Measurements from ENCODE around the gene GNAQ. TPM values are rescaled to one million over a fixed set of nuclear protein-coding genes. Genes with fewer than 3 reads are reported as not detected.

GNAQ gene
- 19.0 and 20.6 TPM in 2 replicates for total RNA-seq

DNA sequence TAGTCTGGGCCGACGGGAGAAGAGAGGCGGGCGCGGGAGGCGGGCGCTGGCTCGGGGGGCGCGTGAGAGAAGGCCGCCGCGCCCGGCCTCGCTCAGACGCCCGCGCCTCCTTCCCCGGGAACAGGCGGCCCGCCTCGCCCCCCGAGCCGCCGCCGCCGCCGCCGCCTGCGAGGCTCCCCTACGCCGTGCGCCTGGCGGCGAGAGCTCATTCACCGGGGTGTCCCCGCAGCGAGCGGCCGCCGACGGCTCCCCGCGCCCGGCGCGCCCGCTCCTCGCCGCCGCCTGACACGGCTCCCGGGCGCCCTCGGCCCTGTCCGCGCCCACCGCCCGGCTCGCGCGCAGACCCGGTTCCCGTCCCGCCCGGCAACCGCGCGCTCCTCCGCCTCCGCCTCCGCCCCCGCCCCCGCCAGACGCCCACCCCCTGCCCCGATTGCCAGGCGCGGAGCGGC, at the start of gene GNAQ:
Gene GNAQ, minus strand, starts transcription at position 368 of the 449 bp plus-strand sequence. CDS start 576 bp downstream, outside the sequence.
- no peak for TF ChIP-seq CTCF (conservative IDR thresholded peaks at IDR 0.05; ENCODE audit: low read depth, low read length)

DNA sequence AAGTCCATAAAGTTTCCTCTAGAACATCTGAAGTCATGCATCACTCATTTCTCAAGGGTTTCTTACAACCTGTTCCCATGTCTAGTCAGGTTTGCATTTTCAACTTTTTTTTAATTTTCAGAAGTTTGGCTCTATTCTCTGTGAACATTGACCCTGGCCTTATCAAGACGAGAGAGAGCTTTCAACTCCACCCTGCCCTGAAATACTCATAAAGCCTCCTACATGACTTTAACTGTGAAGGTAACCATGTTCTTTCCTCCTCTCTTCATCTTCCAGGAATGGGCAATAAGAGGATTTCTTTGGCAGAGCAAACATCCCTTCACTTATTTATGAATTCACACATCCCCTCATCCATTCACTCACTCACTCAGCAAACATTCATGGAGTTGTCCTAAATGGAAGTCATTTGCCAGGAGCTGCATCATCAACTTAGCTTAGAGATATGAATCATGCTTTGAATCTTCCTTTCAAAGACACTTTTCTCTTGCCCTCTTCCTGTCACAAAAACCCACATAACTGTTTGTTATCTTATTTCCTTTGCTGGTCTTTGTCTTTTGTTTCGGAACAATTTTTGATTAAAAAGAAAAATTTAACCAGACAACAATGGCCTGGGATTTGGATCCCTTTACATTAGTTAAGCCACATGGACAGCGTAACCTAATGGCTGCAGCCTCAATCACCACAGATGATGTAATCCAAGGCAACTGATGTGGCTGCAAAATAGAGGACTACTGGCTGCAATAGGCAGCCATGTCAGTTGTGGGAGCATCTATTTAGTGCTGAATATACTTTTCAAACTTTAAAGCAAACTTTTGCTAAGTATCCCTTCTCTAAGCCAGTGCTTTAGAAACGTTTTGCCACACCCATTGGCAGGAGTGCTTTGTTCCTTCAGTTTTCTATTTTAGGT, 43.0 kb upstream of the GNAQ start:
- DNase-seq (ENCODE audit: low read depth) = no peak
- no peak for TF ChIP-seq CTCF (conservative IDR thresholded peaks at IDR 0.05; ENCODE audit: low read depth, low read length)

More for the DNA sequence above, at the start of gene GNAQ:
- peak within 1 kb of the TSS; percentile 85 for H3K4me3 ChIP-seq (ENCODE audit: low read depth, low read length)
- DNase-seq (ENCODE audit: low read depth) = no peak

GRCh38 chr9:78073722-78074121, 42.1 kb upstream of the GNAQ start:
- TF ChIP-seq CTCF (conservative IDR thresholded peaks at IDR 0.05; ENCODE audit: low read depth, low read length) = no peak
- no peak for DNase-seq (ENCODE audit: low read depth)
- H3K4me3 ChIP-seq (ENCODE audit: low read depth, low read length) = no peak overlapping the region

More for the DNA sequence above, 43.0 kb upstream of the GNAQ start:
- H3K4me3 ChIP-seq (ENCODE audit: low read depth, low read length) = no peak overlapping the region

DNA sequence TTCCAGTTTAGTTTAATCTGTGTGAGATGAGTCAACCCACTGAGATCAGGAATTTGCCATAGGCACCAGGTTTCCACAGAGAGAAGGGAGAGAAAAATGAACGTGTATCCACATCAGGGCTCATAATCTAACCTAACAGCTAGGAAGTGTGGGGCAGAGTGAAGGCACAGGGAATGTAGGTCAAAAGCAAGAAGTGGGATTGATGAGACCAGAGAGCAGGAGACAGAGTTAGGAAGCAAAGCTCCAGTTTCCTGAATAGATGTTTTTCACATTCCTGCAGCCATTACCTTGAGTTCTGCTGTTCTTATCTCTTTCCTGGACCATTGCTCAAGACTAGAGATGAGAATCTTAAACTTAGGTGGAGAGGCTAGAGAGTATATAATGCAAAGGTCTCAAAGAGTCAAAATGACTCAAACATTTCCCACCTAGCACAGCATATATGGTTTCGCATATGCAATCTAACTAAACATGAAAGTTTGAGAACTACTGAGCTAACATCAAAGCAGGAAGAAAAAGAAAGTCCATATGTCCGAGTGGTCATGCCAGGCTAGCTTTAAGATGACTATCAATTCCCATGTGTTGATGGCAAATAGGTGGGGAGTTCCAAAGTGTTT, 41.1 kb upstream of the GNAQ start:
- TF ChIP-seq CTCF (conservative IDR thresholded peaks at IDR 0.05; ENCODE audit: low read depth, low read length) = no peak

DNA sequence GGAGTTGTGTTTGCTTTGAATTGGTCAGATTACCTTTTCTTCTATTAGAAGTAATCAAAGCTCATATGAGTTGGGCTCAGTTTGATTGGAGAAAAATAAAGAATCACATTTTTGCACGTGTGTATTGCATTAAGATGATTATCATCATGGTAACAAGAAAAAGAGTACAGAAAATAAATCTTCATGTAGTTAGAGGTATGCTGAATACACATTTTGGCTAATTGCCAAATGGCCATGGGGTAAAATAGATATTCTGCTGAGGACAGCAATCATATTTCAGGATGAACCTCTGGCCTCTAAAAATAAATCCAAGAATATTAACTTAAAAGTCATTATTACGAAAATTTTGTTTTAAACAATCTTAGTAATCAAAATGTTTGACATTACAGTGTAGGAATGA, 38.9 kb upstream of the GNAQ start:
- DNase-seq (ENCODE audit: low read depth) = no peak
- no peak for TF ChIP-seq CTCF (conservative IDR thresholded peaks at IDR 0.05; ENCODE audit: low read depth, low read length)
- H3K4me3 ChIP-seq (ENCODE audit: low read depth, low read length) = no peak overlapping the region

More for the DNA sequence above, 41.1 kb upstream of the GNAQ start:
- DNase-seq (ENCODE audit: low read depth) = no peak
- no peak overlapping the region for H3K4me3 ChIP-seq (ENCODE audit: low read depth, low read length)

DNA sequence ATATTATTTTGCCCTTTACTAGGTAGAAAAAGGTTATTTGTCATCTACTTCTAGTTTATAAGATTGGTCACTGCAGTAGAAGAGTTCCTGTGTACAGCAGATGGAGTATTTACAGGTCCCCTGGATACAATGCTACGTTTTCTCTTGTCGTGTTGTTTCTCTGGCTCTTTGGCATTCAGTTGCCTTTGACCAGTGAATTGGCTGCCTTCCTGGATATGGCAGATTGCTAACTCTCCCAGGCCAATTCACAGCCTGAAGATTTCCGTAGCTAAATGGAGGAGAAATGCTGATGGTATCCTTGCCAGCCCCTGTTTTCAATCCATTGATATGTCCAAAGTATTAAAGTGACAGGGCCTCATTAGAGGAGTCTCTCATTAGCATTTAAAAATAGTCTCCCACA, 32.5 kb upstream of the GNAQ start:
- no peak for DNase-seq (ENCODE audit: low read depth)
- no peak for TF ChIP-seq CTCF (conservative IDR thresholded peaks at IDR 0.05; ENCODE audit: low read depth, low read length)
- H3K4me3 ChIP-seq (ENCODE audit: low read depth, low read length) = no peak overlapping the region

Data from epithelial cell of proximal tubule (primary cell).